A549 (cell line): ENCODE results near the gene SYCE1.

ENCODE experiments used
- CHD2 ChIP-seq: fragments of 150-350 bp; IDR thresholded peaks from 2 replicates; pipeline ENCODE4 v1.6.1; 2014; ENCODE audit warnings: low read length; ENCODE audit not compliant: partially characterized antibody
- CTCF ChIP-seq: fragments of >200 bp; sonication (Bioruptor Twin); formaldehyde crosslinking; IDR thresholded peaks from 3 replicates; pipeline ENCODE4 v1.5.1; 2016
- JUNB ChIP-seq: fragments of >200 bp; sonication (Bioruptor Twin); formaldehyde crosslinking; IDR thresholded peaks from 2 replicates; pipeline ENCODE4 v1.6.1; 2016
- KDM5A ChIP-seq: fragments of 200-600 bp; sonication (generic); IDR thresholded peaks from 2 replicates; pipeline ENCODE4 v1.6.1; 2016; ENCODE audit warnings: antibody characterized with exemption, mild to moderate bottlenecking
- MYC ChIP-seq: IDR thresholded peaks from 2 replicates; pipeline ENCODE4 v1.6.1; 2012; ENCODE audit warnings: mild to moderate bottlenecking, inconsistent platforms, low read length, improper control_type of control experiment, borderline replicate concordance
- POLR2A ChIP-seq: IDR thresholded peaks from 2 replicates; pipeline ENCODE4 v1.6.1; 2012; ENCODE audit warnings: mild to moderate bottlenecking, low read length
- REST ChIP-seq: fragments of 200-600 bp; sonication (generic); IDR thresholded peaks from 2 replicates; pipeline ENCODE4 v1.6.1; 2016; ENCODE audit warnings: antibody characterized with exemption, mild to moderate bottlenecking, moderate library complexity
- RFX5 ChIP-seq: fragments of 450-650 bp; IDR thresholded peaks from 2 replicates; pipeline ENCODE4 v1.7.1; 2014; ENCODE audit warnings: antibody characterized with exemption, mild to moderate bottlenecking, moderate library complexity

GRCh38 chr10:133537546-133538545 is 27.5 kb downstream of the SYCE1 start:
- no peak for TF ChIP-seq RFX5
- no peak for TF ChIP-seq JUNB
- no peak for TF ChIP-seq POLR2A
- no peak for TF ChIP-seq CTCF
- no peak for TF ChIP-seq MYC
- TF ChIP-seq REST: no peak
- TF ChIP-seq CHD2: no peak
- TF ChIP-seq KDM5A: no peak
